ENCODE data around the gene THUMPD3. TPM values are rescaled to one million over a fixed set of nuclear protein-coding genes. Genes with fewer than 3 reads are reported as not detected.
A peak's percentile ranks its signal among the peaks of the same experiment; 100 is the strongest.

Gene THUMPD3
- total RNA-seq, 2 donors from 2014 or later: 28.4 to 30.5 TPM

- no peak overlapping the region for H3K4me3 ChIP-seq
- H3K27ac ChIP-seq: no peak overlapping the region
- peak in 1 of 2 donors; percentile 15 for TF ChIP-seq CTCF (IDR thresholded peaks at IDR 0.05)
- DNase-seq (ENCODE audit: low spot score): no peak
- peaks cover 0 to 88% of the 10 kb centered on the region in 2 donors for H3K4me1 ChIP-seq
- H3K9me3 ChIP-seq: no peaks in the 10 kb centered on the region
- no peaks in the 10 kb centered on the region for H3K27me3 ChIP-seq
- no peaks in the 10 kb centered on the region for H3K36me3 ChIP-seq
Measured at GRCh38 chr3:9404680-9405079, 41.8 kb downstream of the THUMPD3 start.

GRCh38 chr3:9405756-9406155 lies 42.9 kb downstream of the THUMPD3 start:
- Histone ChIP-seq H3K36me3 (no peaks in the 10 kb centered on the region), H3K27ac (no peak overlapping the region), H3K27me3 (no peaks in the 10 kb centered on the region), H3K4me1 (peaks cover 0 to 88% of the 10 kb centered on the region in 2 donors), H3K9me3 (no peaks in the 10 kb centered on the region), H3K4me3 (no peak overlapping the region)
- DNase-seq (ENCODE audit: low spot score): no peak
- no peak for TF ChIP-seq CTCF (IDR thresholded peaks at IDR 0.05)

GRCh38 chr3:9406856-9407626 lies 44.2 kb downstream of the THUMPD3 start:
- no peaks in the 10 kb centered on the region for H3K9me3 ChIP-seq
- no peak overlapping the region for H3K4me3 ChIP-seq
- no peak for TF ChIP-seq CTCF (IDR thresholded peaks at IDR 0.05)
- DNase-seq (ENCODE audit: low spot score): no peak
- no peak overlapping the region for H3K27ac ChIP-seq
- H3K27me3 ChIP-seq: no peaks in the 10 kb centered on the region
- H3K36me3 ChIP-seq: no peaks in the 10 kb centered on the region
- peaks cover 0 to 88% of the 10 kb centered on the region in 2 donors for H3K4me1 ChIP-seq

- no peak for DNase-seq (ENCODE audit: low spot score)
- no peak overlapping the region for H3K27ac ChIP-seq
- TF ChIP-seq CTCF (IDR thresholded peaks at IDR 0.05): no peak
- no peak overlapping the region for H3K4me3 ChIP-seq
- H3K9me3 ChIP-seq: no peaks in the 10 kb centered on the region
- H3K27me3 ChIP-seq: no peaks in the 10 kb centered on the region
- no peaks in the 10 kb centered on the region for H3K36me3 ChIP-seq
- peaks cover 0 to 84% of the 10 kb centered on the region in 2 donors for H3K4me1 ChIP-seq
Measured at GRCh38 chr3:9408061-9408460, 45.2 kb downstream of the THUMPD3 start.

- no peaks in the 10 kb centered on the region for H3K27me3 ChIP-seq
- no peaks in the 10 kb centered on the region for H3K9me3 ChIP-seq
- DNase-seq (ENCODE audit: low spot score): no peak
- TF ChIP-seq CTCF (IDR thresholded peaks at IDR 0.05): no peak
- peaks cover 0 to 80% of the 10 kb centered on the region in 2 donors for H3K4me1 ChIP-seq
- no peaks in the 10 kb centered on the region for H3K36me3 ChIP-seq
- no peak overlapping the region for H3K4me3 ChIP-seq
- H3K27ac ChIP-seq: no peak overlapping the region
Measured at GRCh38 chr3:9408546-9408945, 45.7 kb downstream of the THUMPD3 start.
